Stimulated activated CD4-positive, alpha-beta T cell treated with anti-CD3 and anti-CD28 coated beads, Interleukin-2, amount 100 ng/mL, for 24 hours (primary cell): Measurements from ENCODE around the gene MUSK.

Experiments
- DNase-seq, 2 donors: peaks; one replicate each; pipeline ENCODE4 v3.0.0-alpha.2; 2020

The MUSK gene

GRCh38 chr9:110668570-110669167 lies at the start of gene MUSK:
Gene MUSK (plus strand): TSS chr9:110668791. CDS start chr9:110668905, 114 bp downstream.
- DNase-seq: no peak

- DNase-seq: no peak
Observed at GRCh38 chr9:110619831-110620230, 48.8 kb upstream of the MUSK start.

GRCh38 chr9:110620726-110621125 lies 47.9 kb upstream of the MUSK start:
- DNase-seq: no peak

GRCh38 chr9:110622368-110622767 lies 46.2 kb upstream of the MUSK start:
- DNase-seq: no peak

GRCh38 chr9:110623462-110624025 lies 45.0 kb upstream of the MUSK start:
- DNase-seq: peak in 1 of 2 donors; percentile 19

- DNase-seq: peak; percentile 11 to 18
Observed at GRCh38 chr9:110626101-110626829, 42.3 kb upstream of the MUSK start.

- no peak for DNase-seq
Observed at GRCh38 chr9:110635589-110635988, 33.0 kb upstream of the MUSK start.

GRCh38 chr9:110638381-110638954 lies 30.1 kb upstream of the MUSK start:
- DNase-seq: no peak

GRCh38 chr9:110640736-110641135 lies 27.9 kb upstream of the MUSK start:
- DNase-seq: no peak

- DNase-seq: no peak
Observed at GRCh38 chr9:110641293-110641692, 27.3 kb upstream of the MUSK start.

- no peak for DNase-seq
Observed at GRCh38 chr9:110648696-110649095, 19.9 kb upstream of the MUSK start.

- no peak for DNase-seq
Observed at GRCh38 chr9:110650261-110650660, 18.3 kb upstream of the MUSK start.

- no peak for DNase-seq
Observed at GRCh38 chr9:110650991-110651411, 17.6 kb upstream of the MUSK start.

- DNase-seq: no peak
Observed at GRCh38 chr9:110655754-110656641, 12.6 kb upstream of the MUSK start.

GRCh38 chr9:110659891-110660541 lies 8.6 kb upstream of the MUSK start:
- DNase-seq: no peak

GRCh38 chr9:110669433-110669832 lies 842 bp downstream of the MUSK start:
- no peak for DNase-seq

- no peak for DNase-seq
Observed at GRCh38 chr9:110671849-110672248, 3.3 kb downstream of the MUSK start.

GRCh38 chr9:110672873-110673510 lies 4.4 kb downstream of the MUSK start:
- DNase-seq: no peak

- no peak for DNase-seq
Observed at GRCh38 chr9:110687497-110687896, 18.9 kb downstream of the MUSK start.

- DNase-seq: no peak
Observed at GRCh38 chr9:110688329-110688728, 19.7 kb downstream of the MUSK start.

GRCh38 chr9:110691002-110691549 lies 22.5 kb downstream of the MUSK start:
- no peak for DNase-seq
